NCI-H2227 (cell line): Measurements from ENCODE around the gene FADS3.
A peak's percentile ranks its signal among the peaks of the same experiment; 100 is the strongest.

Experiments
- DNase-seq: peaks from one replicate; lab custom pipeline; 2025; ENCODE audit not compliant: unreplicated experiment; lab: John Stamatoyannopoulos, UW

The FADS3 gene

DNA sequence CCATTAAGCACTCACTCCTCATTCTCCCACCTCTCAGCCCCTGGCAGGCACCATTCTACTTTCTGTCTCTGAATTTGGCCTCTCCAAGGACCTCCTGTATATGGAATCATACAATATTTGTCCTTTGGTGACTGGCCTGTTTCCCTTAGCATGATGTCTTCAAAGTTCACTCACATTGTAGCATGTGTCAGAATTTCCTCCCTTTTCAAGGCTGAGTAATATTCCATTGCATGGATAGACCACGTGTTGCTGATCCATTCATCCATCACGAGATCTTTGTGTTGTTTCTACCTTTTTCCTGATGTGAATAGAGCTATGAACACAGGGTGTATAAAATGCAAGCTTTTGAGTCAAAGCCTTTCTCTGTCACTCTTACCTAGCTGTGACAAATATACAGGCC lies 51.6 kb downstream of the FADS3 start:
- DNase-seq = no peak

- DNase-seq = no peak
Observed at GRCh38 chr11:61838921-61839320, 52.4 kb downstream of the FADS3 start.

- DNase-seq = no peak
Observed at GRCh38 chr11:61838501-61838900, 52.8 kb downstream of the FADS3 start.

GRCh38 chr11:61837411-61838005 lies 53.8 kb downstream of the FADS3 start:
- no peak for DNase-seq

- no peak for DNase-seq
Observed at GRCh38 chr11:61836193-61836592, 55.2 kb downstream of the FADS3 start.

- DNase-seq = peak; percentile 40
Observed at GRCh38 chr11:61834278-61835048, 56.9 kb downstream of the FADS3 start.

DNA sequence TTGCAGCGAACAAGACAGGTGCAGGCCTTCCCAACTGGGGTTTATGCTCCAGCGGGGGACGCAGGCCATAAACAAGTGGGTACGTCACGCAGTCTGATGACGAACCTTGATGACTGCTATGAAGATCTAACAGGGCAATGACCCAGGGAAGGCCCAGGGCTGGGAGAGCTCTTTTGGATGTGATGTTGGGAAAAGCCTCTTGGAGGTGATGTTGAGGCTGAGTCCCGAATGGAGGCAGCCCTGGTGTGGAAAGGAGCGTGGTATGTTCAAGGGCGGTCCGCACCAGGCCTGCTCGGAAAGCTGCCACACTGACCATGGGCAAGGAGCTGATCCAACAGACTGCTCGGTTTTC lies 57.4 kb downstream of the FADS3 start:
- no peak for DNase-seq

DNA sequence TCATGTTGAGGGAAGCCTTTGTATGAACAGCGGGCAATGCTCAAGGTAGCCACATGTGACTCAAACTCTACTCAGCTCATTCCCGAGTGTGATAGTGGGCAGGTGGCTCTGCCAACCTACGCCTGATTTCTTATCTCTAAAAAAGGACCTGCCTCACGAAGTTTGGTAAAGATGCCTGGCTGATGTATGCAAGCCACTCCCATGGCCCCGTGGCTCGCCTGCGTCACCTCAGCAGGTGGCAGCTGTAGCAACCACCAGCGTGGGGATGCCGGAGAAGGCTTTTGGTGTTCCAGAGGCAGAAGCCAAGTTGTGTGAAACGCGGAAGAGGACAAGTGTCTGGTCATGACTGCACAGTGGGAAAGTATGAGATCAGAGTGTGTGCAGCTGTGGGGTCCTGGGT lies 57.9 kb downstream of the FADS3 start:
- no peak for DNase-seq

DNA sequence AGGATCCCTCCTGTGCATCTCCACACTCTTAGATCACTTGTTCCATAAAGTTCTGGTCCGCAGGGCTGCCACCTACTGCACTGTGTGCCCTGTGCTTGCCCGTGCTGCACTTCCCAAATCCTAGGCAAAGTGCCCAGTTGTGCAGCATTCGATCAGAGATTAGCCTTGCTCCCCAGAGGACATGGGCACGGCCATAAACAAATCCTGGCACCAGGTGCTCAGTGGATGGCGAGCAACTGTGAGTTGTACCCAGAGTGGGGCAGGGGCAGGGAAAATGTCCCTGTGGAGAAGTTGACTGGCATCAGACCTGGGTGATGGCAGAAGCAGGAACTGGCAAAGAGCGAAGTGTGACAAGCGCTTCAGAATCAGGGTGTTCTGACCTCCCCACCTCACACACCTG lies 58.6 kb downstream of the FADS3 start:
- DNase-seq = no peak

DNA sequence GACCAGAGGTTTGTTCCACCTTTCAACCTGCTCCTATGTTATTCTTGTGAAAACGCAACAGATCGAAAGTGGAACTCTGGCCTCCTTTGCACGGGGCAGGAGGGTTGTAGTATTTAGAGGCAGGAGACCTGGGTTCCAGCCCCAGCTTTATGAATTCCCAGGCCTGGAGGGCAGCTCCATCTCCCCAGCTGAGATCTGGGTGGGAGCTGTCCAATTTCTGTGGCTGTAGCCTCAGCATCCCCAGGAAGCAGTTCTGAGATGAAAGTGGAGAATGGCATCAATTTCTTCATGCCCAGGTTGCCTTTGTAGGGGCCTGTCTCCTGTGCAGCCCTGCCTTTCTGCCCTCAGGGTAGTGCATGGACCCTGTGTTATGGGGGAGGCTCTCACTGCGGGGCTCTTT lies 59.1 kb downstream of the FADS3 start:
- no peak for DNase-seq

DNA sequence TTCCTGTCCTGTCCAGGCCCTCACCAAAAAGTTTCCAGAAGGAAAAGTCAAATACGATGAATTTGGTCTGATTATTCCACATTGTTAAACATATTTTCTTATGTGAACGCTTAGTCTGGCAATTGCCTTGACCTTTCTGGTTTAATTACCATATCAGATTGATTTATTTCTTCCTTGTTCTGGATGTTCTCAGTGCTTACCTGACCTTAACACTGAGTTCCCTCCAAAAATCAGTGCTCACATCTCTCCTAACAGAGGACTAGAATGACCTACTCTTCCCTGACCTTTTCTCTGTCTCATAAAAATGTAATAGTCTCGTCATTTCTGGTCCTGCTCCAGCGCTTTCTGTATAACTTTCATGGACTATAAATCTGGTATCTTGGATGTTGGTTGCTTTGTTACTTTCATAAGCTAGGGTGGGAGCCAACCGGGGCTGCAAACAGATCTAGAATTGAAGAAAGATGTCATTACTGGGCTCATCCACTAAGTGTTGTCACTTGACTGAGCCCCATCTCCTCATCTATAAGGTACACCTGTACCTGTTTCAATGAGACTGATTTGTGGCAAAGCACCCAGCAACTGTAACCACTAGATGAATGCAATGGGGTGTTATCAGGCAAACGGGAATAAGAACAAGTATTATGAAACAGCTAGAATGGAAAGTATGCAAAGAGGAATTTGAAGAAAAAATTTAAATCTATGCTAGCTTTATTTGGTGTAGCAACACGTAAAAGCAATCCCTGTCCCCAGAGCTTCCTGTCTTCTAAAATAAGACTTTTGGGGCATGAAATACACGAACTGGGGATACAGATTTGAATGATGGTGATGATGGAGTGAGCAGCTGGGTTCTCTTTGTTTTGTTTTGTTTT lies 60.9 kb downstream of the FADS3 start:
- no peak for DNase-seq

DNA sequence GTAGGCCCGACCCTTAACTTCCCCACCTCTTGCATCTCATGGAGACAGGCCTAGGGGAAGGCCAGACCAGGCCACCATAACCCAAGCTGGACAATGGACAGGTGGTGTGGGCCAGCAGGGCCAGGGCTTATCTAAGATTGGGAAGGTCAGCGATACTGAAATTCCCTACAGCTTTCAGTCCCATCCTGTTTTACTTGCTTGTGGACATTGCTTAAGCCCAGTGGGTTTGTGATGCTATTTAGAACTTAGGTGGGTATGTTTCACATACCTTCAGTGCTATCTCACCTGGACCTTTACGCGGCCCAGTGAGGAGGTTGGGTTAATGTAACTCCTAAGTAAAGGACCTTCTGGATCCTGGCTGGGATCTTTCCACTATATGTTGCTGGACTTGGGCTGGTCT lies 61.5 kb downstream of the FADS3 start:
- DNase-seq = no peak

DNA sequence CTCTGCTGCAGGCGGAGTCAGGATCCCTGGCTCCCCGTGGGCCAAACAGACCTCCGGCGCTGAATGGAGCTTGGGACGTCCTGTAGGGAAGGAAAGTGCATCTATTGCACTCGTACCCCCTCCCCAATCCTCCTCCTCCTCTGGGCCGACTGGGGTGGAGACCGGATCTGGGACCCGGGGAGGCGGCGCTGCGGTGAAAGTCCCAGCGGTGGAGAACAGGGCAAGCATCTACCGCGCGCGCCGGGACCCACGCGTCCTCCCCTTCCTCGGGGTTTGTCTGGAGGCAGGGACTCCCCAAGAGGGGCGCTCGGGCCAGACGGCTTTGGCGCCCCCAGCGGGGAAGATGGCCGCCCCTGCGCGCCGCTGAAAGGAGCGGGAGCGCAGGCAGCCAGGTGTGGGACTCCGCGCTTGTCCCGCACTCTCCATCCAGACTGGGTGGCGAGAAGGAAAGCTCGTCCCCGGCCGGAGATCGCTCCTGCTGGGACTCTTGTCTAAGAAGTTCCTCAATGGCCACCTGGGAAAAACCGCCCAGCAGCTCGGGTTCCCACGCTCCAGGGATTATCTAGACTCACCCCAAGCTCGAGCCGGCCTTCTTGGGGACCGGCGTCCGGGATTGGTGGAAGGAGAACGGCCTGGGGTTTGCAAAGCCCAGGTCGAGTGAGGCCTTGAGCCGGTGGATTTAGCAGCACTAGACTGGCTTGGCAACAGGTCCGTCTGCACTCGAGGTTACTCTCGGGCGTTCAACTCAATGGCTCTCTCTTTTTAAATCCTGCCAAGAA lies 62.5 kb downstream of the FADS3 start:
- peak; percentile 79 for DNase-seq

DNA sequence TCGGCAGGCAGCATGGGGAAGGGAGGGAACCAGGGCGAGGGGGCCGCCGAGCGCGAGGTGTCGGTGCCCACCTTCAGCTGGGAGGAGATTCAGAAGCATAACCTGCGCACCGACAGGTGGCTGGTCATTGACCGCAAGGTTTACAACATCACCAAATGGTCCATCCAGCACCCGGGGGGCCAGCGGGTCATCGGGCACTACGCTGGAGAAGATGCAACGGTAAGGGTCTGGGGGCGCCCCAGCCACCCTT lies 63.0 kb downstream of the FADS3 start:
- DNase-seq = no peak

DNA sequence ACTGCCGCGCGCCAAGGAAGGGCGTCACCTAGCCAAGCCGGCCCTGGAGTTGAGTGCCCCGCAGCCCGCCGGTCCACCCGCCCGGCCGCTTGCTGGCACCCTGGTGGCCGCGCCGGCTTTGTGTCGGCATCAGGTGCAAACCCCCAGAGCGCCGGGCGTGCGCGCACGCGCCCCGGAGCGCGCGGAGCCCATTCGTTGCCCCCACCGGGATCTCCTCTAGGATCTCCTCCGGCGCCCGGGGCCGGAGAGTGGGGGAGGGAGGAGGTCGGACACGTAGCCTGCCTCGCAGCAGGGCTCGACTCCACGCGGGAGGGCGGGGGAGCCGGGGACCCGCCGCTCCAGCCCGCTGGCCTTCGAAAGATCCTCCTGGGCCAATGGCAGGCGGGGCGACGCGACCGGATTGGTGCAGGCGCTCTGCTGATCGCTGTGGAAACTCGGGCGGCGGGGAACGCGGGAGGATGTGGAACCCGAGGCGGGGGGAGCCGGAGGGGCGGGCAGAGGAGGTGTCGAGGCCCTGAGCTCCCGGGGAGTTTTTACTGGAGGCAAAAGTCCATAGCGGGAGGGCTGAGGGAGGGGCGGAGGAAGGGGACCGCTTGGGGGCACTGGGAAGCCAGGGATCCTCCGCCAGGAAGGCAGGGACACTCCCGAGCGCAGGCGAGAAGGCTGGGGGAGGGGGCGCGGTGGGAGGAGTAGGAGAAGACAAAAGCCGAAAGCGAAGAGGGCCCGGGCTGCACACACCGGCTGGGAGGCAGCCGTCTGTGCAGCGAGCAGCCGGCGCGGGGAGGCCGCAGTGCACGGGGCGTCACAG lies 63.6 kb downstream of the FADS3 start, which contains the start of gene FADS2:
FADS2 (plus strand) TSS at position 730 of the 808 bp plus-strand sequence. CDS start 91 bp downstream, outside the sequence.
- peak; percentile 97 for DNase-seq

DNA sequence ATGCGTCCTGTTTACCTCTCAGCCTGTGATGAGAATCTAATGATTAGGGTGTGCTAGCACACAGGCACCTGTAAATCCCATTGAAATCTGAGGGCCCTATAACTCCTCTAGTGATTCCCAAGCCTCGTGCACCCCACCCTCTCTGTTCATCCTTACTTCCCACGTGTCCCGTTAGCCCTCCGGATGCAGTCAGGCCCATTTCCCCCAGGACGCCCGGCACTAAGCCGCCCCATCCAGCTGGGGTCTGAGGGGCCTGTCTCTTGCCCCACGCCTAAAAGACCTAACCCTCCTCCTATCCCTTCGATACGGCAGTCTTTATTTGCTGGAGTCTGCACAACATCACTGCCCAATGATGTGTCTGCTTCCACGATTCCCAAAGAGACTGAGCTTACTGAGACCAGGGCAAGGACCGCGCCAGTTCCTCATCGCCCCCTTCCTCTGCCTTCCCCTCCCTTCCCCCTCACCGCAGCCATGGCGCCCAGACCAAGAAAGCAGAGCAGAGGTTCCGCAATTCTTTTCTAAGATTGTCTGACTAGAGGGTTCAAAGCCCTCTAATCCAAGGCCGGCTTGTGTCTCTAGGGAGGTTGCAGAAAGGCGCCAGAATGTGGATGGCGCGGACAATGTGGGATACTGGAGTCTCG lies 64.3 kb downstream of the FADS3 start:
- peak; percentile 78 for DNase-seq
